KOPT-K1 (cell line): ENCODE data around the gene MCF2L2.

Experiments
- H3K27ac ChIP-seq: fragments of 200-600 bp; sonication (generic); 2 replicates; pipeline ENCODE4 v1.5.1; 2016; ENCODE audit warnings: antibody characterized with exemption, mild to moderate bottlenecking, low read depth, low read length; ENCODE audit not compliant: poor library complexity, severe bottlenecking
- H3K36me3 ChIP-seq: fragments of 200-600 bp; sonication (generic); 2 replicates; pipeline ENCODE4 v1.5.1; 2017; ENCODE audit warnings: antibody characterized with exemption, mild to moderate bottlenecking, low read length, moderate library complexity; ENCODE audit not compliant: insufficient read depth
- H3K9me3 ChIP-seq: fragments of 200-600 bp; sonication (generic); 2 replicates; pipeline ENCODE4 v1.5.1; 2017; ENCODE audit warnings: antibody characterized with exemption, low read length, mild to moderate bottlenecking; ENCODE audit not compliant: insufficient read depth, poor library complexity, severe bottlenecking

Gene MCF2L2

DNA sequence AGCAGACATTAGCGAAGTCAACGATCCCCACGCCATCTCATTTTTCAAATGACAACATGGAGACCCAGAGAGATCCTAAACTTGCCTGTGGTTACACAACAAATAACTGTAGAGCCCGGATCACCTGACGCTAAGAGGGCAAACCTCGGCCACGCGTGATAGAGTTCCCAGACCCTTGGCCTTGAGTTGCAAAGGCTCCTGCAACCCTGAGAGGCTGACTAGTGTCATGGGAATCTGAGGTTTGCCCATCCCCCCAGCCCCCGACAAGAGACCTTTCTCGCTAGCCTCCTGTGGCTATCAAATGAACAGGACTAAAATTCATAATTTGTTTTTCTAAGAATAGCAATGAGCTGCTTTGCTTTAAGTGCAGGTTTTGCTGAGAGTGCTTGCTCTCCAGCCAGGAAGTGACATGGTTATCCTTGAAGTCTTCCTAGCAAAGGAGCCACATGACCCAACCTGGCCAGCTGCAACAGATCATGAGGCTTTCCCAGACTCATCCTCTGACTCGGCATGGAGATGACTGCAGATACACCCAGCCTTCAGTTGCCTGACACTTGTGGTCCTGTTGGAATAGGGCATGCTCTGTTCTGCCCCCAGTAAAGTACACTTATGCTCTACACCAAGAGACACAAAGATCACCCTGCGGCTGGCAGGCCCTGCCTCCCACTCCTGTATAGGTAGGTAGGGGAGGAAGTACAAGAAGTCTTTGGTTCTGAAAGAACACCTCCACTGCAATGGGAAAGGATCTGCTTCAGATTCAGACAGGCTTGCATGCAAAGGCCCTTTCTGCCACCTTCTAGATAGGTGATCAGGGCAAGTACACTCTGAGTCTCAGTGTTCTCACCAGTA lies 36.0 kb downstream of the MCF2L2 start:
- no peaks in the 10 kb centered on the region for H3K36me3 ChIP-seq
- H3K27ac ChIP-seq = no peak overlapping the region
- H3K9me3 ChIP-seq = no peaks in the 10 kb centered on the region

DNA sequence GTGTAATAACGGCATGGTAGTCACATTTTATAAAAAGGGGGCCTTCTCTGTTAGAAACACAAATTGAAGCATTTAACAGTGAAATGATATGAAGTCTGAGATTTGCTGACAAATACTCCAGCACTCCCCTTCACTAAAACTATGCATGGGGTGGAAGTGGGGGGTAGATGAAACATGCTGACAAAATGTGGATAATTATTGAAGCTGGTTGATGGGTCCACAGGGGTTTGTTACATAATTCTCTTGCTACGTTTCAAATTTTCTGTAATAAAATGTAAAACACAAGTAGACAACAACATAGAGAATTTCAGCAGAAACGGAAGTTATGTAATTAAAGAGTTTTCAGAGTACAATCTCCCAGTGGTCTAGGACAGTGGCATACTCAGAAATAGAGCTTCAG lies 37.0 kb downstream of the MCF2L2 start:
- Histone ChIP-seq H3K9me3 (no peaks in the 10 kb centered on the region), H3K27ac (no peak overlapping the region)

DNA sequence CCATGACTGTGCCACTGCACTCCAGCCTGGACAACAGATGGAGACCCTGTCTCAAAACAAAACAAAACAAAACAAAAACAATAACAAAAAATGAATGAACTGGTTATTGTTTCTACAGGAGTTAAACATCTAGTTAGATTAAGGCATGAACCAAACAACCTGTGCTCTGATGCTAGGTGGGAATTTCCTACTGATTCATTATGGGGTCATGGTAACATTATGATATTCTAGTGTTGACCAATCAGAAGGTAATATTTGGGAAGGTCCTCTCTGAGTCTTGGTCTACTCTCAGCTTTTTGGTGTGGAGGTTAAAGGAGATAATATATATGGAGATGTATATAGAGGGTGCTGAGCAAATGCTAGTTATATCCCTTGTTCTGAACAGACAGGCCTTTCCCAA lies 37.6 kb downstream of the MCF2L2 start:
- H3K9me3 ChIP-seq = no peaks in the 10 kb centered on the region

More for the DNA sequence above, 37.0 kb downstream of the MCF2L2 start:
- no peaks in the 10 kb centered on the region for H3K36me3 ChIP-seq

DNA sequence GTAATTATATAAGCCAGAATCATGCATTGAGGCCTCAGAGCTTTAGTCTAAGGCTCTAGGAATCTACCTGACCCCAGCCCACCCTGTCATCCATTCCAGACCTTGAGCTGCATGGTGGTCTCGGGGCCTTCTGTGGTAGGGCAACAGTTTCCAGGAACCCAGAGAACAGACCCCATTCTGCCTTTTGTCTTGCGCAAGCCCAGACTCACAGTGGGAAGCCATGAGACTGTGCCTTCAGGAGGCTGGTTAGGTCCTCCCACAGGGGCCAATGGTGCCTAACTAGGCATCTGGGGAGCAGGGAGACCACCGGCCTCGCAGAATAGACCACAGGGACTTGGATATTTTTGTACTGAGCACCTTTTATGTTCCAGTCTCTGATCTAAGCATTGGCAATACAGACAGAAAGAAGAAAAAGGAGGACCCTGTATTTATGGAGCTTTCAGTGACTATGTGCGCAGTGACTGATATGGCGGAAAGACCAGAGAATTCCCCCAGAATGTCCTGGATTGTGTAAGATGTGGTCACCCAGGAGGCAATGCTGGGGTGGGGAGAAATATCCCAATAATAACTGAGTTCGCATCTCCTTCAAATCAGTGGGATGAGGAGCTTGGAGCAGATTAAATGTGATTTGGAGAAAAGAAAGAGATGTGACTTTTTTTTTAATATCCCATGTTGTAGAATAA lies 40.1 kb downstream of the MCF2L2 start:
- Histone ChIP-seq H3K9me3 (no peaks in the 10 kb centered on the region), H3K36me3 (no peaks in the 10 kb centered on the region), H3K27ac (no peak overlapping the region)

More for the DNA sequence above, 37.6 kb downstream of the MCF2L2 start:
- no peak overlapping the region for H3K27ac ChIP-seq
- H3K36me3 ChIP-seq = no peaks in the 10 kb centered on the region

- no peak overlapping the region for H3K27ac ChIP-seq
- no peaks in the 10 kb centered on the region for H3K9me3 ChIP-seq
- H3K36me3 ChIP-seq = no peaks in the 10 kb centered on the region
These were observed 40.6 kb downstream of the MCF2L2 start for GRCh38 chr3:183387797-183388196.

DNA sequence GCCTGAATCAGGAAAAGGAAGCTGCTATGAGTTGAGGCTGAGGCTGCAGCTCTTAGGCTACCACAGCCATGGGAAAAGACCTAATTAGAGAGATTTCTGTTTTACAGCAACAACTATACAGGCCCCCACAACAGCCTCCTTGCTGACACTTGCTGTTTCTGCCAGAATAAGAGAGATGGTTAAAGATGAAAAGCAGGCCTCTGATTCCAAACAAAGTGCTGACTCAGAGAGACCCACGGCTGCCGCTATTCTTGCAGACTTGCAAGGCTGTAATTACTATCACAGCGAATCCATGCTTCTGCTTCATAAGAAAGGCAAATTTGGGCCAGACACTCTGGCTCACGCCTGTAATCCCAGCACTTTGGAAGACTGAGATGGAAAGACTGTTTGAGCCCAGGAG lies 41.8 kb downstream of the MCF2L2 start:
- H3K27ac ChIP-seq = no peak overlapping the region
- no peaks in the 10 kb centered on the region for H3K36me3 ChIP-seq
- no peaks in the 10 kb centered on the region for H3K9me3 ChIP-seq

DNA sequence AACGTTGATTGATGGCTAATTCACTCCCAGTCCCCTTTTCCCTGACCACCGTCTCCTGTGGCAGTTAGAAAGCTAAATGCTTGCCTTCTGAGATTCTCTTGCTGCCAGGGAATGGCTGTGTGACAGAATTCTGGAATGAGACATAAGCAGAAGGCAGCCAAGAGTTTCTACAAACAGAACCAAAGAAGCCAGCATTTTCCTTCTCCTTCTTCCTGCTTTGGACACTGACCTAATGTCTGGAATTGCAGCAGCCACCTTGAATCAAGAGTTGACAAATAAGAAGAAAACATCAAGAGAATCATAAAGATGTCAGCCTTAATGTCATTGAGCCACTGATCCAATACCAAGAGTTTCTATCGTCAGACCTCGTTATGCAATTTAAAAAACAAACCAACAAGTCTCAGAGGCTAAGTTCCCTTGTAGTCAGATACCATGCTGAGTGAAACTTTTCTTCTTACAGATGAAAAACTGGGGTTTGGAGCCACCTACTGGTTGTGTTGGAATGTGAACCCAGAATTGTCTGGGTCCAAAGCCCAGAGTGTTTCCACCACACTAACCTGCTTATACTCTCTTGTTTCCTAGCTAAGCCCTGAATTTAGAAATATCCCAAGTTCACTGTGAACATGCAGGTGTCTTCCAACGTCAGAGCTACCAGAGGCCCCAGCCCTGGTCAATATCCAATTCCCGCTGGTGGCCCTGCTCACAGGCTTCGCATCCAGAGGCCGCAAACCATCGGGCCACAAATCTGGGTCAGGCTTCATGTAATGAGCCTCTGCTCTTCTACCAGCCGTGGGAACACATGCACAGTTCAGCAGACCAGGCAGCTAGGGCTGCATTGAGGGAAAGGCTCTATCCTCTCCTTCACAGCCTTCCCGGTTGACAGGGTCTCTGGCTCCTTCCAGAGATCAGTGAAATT lies 42.5 kb downstream of the MCF2L2 start:
- Histone ChIP-seq H3K9me3 (no peaks in the 10 kb centered on the region), H3K36me3 (no peaks in the 10 kb centered on the region), H3K27ac (no peak overlapping the region)

DNA sequence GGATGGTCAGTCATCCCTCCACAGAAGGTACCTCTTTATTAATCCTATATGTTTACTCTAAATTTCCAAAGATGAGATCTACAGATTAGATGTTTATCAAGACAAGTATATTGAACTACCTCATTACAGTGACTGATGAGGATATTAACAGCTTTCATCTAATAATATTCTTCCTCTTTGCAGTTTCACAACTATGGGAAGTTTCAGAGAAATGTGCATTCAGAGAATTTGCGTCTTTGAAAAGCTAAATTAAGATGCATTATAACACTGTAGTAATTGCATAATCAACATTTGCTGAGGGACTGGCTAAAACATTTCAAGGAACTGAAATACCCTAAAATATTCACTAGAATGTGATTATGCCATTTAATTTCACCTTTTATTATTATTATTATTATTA lies 46.7 kb downstream of the MCF2L2 start:
- Histone ChIP-seq H3K9me3 (no peaks in the 10 kb centered on the region), H3K36me3 (no peaks in the 10 kb centered on the region), H3K27ac (no peak overlapping the region)

GRCh38 chr3:183381179-183381578 lies 47.2 kb downstream of the MCF2L2 start:
- Histone ChIP-seq H3K9me3 (no peaks in the 10 kb centered on the region), H3K36me3 (no peaks in the 10 kb centered on the region), H3K27ac (no peak overlapping the region)

DNA sequence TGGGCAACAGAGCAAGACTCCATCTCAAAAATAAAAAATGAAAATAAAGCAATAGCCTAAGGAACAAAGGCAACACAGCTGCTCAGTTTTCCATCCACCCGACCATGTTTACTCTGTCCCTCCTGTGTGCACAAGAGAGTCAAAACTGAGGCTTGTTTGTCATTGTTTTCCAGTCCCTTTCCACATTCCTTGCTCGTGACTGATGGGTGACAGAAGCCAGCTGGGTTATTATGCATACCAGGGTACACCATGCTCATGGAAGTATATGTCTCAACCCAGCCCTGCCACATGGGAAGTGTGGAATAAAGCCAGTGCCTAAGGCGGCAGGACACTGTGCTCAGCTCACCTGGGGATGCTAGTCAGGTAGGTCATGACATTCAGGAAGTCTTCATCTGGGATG lies 49.5 kb downstream of the MCF2L2 start:
- H3K27ac ChIP-seq = no peak overlapping the region
- no peaks in the 10 kb centered on the region for H3K9me3 ChIP-seq
- no peaks in the 10 kb centered on the region for H3K36me3 ChIP-seq

DNA sequence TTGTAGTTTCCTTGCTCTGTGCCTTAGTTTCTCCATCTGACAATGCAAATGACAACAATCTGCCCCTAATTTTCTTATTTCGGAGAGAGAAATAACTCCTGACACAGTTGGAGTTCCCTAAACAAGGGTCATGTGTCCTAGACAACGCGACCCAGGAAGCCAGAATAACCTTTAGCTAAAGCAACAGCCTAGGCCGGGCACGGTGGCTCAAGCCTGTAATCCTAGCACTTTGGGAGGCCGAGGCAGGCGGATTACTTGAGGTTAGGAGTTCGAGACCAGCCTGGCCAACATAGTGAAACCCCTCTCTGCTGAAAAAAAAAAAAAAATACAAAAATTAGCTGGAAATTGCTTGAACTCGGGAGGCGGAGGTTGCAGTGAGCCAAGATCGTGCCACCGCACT lies 49.9 kb downstream of the MCF2L2 start:
- no peak overlapping the region for H3K27ac ChIP-seq
- no peaks in the 10 kb centered on the region for H3K36me3 ChIP-seq

DNA sequence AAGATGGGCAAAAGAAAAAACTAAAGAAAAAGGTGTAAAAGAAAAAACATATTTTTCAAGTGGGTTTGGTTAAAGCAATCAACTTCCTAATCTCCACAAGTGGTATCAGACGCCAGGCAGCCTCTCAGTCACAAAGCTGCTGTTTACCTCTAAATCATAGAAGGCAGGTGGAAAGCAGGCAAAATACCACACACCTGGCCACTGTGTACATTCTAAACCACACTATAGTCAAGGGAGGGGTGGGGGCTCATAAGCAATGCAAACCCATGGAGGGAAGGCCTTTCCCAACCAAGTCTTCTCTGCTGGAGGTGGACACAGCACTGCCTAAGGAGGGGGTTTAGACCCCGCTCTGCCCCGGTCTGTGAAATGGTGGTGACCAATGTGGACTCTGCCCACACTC lies 50.4 kb downstream of the MCF2L2 start:
- Histone ChIP-seq H3K36me3 (no peaks in the 10 kb centered on the region), H3K9me3 (no peaks in the 10 kb centered on the region), H3K27ac (no peak overlapping the region)

More for the DNA sequence above, 49.9 kb downstream of the MCF2L2 start:
- no peaks in the 10 kb centered on the region for H3K9me3 ChIP-seq

- H3K27ac ChIP-seq = no peak overlapping the region
- H3K9me3 ChIP-seq = no peaks in the 10 kb centered on the region
- H3K36me3 ChIP-seq = no peaks in the 10 kb centered on the region
These were observed 51.0 kb downstream of the MCF2L2 start for GRCh38 chr3:183377307-183377959.

DNA sequence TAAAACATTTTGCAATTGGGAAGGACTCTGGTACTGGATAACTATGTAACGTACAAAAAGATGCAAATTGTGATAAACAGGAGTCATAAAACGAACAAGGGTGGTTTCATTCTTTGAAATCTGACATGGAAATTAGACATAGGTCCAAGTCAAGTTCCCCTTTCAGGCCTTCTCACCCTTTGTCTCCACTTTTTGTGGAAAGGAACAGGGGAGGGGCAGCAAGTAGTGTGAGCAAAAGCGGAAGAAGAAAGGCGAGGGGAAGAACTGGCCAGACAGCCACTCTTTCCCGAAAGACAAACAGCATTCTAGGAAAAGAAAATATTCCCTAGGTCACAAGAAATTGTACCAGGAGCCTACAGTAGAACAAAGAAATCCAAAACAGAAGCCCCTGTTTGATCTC lies 52.6 kb downstream of the MCF2L2 start:
- H3K9me3 ChIP-seq = no peaks in the 10 kb centered on the region
- H3K36me3 ChIP-seq = no peaks in the 10 kb centered on the region
- no peak overlapping the region for H3K27ac ChIP-seq
